Measurements from ENCODE around the gene SPATS2L. TPM values are rescaled to one million over a fixed set of nuclear protein-coding genes. Genes with fewer than 3 reads are reported as not detected.

The SPATS2L gene
- polyA plus RNA-seq, 2 of the 4 experiments (the other 2 are of a cell fraction), result 85.2 to 202 TPM

DNA sequence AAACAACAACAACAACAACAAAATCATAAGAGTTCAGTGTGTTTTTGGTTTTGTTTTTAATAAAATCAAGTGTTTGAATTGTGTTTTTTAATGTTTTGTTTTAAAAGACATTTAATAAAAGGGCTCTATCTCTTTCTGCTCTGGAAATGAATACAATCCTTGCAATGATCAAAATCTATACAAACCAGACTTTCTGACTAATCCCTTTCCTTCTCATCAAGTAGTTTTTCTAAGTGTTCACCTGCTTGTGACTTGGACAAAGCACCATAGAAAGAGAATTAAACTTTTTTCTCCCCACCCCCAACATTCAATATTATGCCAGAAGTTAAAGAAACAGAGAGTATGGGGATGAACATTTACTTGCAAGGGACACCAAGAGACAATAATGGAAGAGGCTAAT is 142.0 kb downstream of the SPATS2L start:
- no peak overlapping the region for H3K4me2 ChIP-seq
- H3K27ac ChIP-seq, result no peak overlapping the region
- ChIA-PET POLR2A (no interaction called here), CTCF (interaction anchor here (1.3 to 3.1 kb wide), 2 partner anchors 23 to 468 kb away, joined by 4 to 9 read pairs; no protein-coding TSS in a partner anchor)
- DNase-seq (ENCODE audit: low read depth in 1 of 2, low spot score in 1 of 2) (no peak), FAIRE-seq (no peak), ATAC-seq (no peak)
- H3K9me3 ChIP-seq, result no peaks in the 10 kb centered on the region
- TF ChIP-seq ZNF302 (CRISPR knock-in tag; IDR thresholded peaks at IDR 0.05) (no peak), NPAS2 (CRISPR knock-in tag; IDR thresholded peaks at IDR 0.05; ENCODE audit: borderline replicate concordance) (no peak), ESRRA (IDR thresholded peaks at IDR 0.05; ENCODE audit: borderline replicate concordance, low read length) (no peak), RAD21 (conservative IDR thresholded peaks at IDR 0.05 in 1 of 2, IDR thresholded peaks at IDR 0.05 in 1 of 2) (no peak), MAFK (IDR thresholded peaks at IDR 0.05; ENCODE audit: partially characterized antibody) (no peak), PHF8 (IDR thresholded peaks at IDR 0.05; ENCODE audit: borderline replicate concordance, low read depth) (no peak), RFX5 (IDR thresholded peaks at IDR 0.05) (no peak), CHD2 (IDR thresholded peaks at IDR 0.05; ENCODE audit: low read length, partially characterized antibody) (no peak), EHMT2 (IDR thresholded peaks at IDR 0.05; ENCODE audit: low read depth) (no peak), BHLHE40 (IDR thresholded peaks at IDR 0.05; ENCODE audit: low read depth, low read length) (no peak), CBX2 (IDR thresholded peaks at IDR 0.05; ENCODE audit: borderline replicate concordance, low read depth) (no peak), KDM1A (IDR thresholded peaks at IDR 0.05; ENCODE audit: low read depth) (no peak)
- TF ChIP-seq, protein P1, sequence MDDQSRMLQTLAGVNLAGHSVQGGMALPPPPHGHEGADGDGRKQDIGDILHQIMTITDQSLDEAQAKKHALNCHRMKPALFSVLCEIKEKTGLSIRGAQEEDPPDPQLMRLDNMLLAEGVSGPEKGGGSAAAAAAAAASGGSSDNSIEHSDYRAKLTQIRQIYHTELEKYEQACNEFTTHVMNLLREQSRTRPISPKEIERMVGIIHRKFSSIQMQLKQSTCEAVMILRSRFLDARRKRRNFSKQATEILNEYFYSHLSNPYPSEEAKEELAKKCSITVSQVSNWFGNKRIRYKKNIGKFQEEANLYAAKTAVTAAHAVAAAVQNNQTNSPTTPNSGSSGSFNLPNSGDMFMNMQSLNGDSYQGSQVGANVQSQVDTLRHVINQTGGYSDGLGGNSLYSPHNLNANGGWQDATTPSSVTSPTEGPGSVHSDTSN (IDR thresholded peaks at IDR 0.05), result no peak
- TF ChIP-seq, protein P2, sequence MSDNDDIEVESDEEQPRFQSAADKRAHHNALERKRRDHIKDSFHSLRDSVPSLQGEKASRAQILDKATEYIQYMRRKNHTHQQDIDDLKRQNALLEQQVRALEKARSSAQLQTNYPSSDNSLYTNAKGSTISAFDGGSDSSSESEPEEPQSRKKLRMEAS (IDR thresholded peaks at IDR 0.05), result no peak
- H3K4me3 ChIP-seq, result no peak overlapping the region
- no peaks in the 10 kb centered on the region for H3K4me1 ChIP-seq

DNA sequence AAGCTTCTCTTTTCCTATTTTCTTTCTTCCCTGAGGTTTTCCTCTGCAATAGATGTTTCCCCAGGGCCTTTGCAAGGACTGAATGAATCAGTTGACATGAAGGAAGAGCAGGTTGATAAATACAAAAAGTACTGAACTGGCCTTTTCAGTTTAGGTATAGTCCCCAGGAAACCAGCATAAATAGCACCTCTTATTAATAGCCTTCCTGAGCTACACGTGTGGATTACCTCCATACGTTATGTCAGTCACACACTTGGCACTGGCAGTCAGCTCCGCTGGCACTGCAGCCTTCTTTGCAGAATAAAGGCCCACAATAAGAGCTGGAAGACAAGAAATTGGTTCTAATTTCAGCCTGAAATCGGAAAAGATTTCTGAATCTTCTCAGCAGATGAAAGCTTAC is 142.7 kb downstream of the SPATS2L start:
- DNase-seq (ENCODE audit: low read depth in 1 of 2, low spot score in 1 of 2), result no peak
- no peak overlapping the region for H3K4me2 ChIP-seq
- H3K4me1 ChIP-seq, result no peaks in the 10 kb centered on the region
- 85% methylated on average over 4 of the region's 4 CpGs for WGBS (ENCODE audit: missing lambda C conversion rate)
- no peak for ATAC-seq
- H3K9me3 ChIP-seq, result no peaks in the 10 kb centered on the region
- CTCF ChIA-PET, result interaction anchor here (1.0 to 3.1 kb wide), 3 partner anchors 22 to 469 kb away, joined by 3 to 9 read pairs (median 4); partner anchors contain the start of gene KCTD18
- TF ChIP-seq HOXB13 (CRISPR knock-in tag; IDR thresholded peaks at IDR 0.05; ENCODE audit: low read depth) (no peak), KDM5A (IDR thresholded peaks at IDR 0.05) (no peak), RARB (CRISPR knock-in tag; IDR thresholded peaks at IDR 0.05) (no peak), REST (IDR thresholded peaks at IDR 0.05) (no peak), RCOR1 (IDR thresholded peaks at IDR 0.05; ENCODE audit: low read depth, low read length) (no peak), KDM1A (IDR thresholded peaks at IDR 0.05; ENCODE audit: low read depth) (no peak), HEYL (CRISPR knock-in tag; IDR thresholded peaks at IDR 0.05) (no peak), CBX8 (IDR thresholded peaks at IDR 0.05) (no peak), TP53 (CRISPR knock-in tag; IDR thresholded peaks at IDR 0.05) (no peak)
- POLR2A ChIA-PET, result no interaction called here
- no peak for FAIRE-seq
- no peak overlapping the region for H3K4me3 ChIP-seq
- no peak overlapping the region for H3K27ac ChIP-seq

Measured in A549 (cell line).